ENCODE measurements around the gene GALNT7. TPM values are rescaled to one million over a fixed set of nuclear protein-coding genes. Genes with fewer than 3 reads are reported as not detected.

GALNT7 gene
- total and polyA plus RNA-seq, 4 donors: 0.65 to 13.0 (median 2.1) TPM

- no peaks in the 10 kb centered on the region for H3K36me3 ChIP-seq (ENCODE audit: control insufficient read depth in 4 of 4, insufficient read depth in 3 of 4, low read depth in 1 of 4, low read length in 3 of 4)
- 94% methylated on average over 3 of the region's 3 CpGs for WGBS
- no peak overlapping the region for H3K4me3 ChIP-seq (ENCODE audit: low read depth in 1 of 3, low read length in 3 of 3)
- H3K9ac ChIP-seq (ENCODE audit: low read depth in 1 of 2, low read length in 2 of 2): no peak overlapping the region
- H3K9me3 ChIP-seq (ENCODE audit: control insufficient read depth in 4 of 4, low read length in 3 of 4): no peaks in the 10 kb centered on the region
- DNase-seq (ENCODE audit: low spot score): no peak
- H3K4me1 ChIP-seq (ENCODE audit: control insufficient read depth in 4 of 4, insufficient read depth in 4 of 4, low read length in 3 of 4): no peaks in the 10 kb centered on the region
- TF ChIP-seq FOXA1 (IDR thresholded peaks at IDR 0.05): no peak
- no peak for TF ChIP-seq GABPA (IDR thresholded peaks at IDR 0.05 in 1 of 2, conservative IDR thresholded peaks at IDR 0.05 in 1 of 2)
- H3K27me3 ChIP-seq (ENCODE audit: control insufficient read depth in 4 of 4, insufficient read depth in 4 of 4, low read length in 3 of 4): no peaks in the 10 kb centered on the region
- H3K27ac ChIP-seq (ENCODE audit: low read depth in 1 of 2, low read length in 2 of 2): no peak overlapping the region
These were observed 194.1 kb downstream of the GALNT7 start for GRCh38 chr4:173362666-173363065.

DNA sequence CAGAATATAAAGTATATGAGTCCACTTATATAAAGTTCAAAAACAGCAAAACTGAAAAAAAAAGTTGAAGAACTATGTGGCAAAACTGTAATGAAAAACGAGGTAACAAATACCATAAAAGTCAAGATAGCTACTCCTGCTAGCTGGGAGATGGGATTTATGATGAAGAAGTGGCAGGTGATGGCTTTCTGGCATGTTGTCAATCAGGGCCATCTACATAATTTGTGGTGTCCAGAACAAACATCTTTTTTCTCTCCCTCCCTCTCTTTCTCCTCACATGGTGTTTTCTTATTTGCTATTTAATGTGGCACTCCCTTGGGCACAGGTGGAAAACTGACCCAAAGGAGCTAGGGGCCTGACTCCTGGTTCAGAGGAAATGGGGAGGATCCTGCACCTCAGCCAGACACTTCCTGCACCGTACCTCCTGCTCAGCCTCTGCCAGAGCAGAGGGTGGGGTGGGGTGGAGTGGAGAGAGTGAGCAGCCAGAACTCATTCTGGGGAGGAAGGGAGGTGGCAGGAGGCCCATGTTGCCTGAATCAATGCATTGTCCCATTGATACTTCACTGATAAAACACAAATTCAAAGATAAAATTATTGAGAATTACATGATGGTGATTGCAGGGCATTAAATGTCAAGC, 196.9 kb downstream of the GALNT7 start:
- H3K27ac ChIP-seq (ENCODE audit: low read depth in 1 of 2, low read length in 2 of 2): no peak overlapping the region
- DNase-seq (ENCODE audit: low spot score): no peak

GRCh38 chr4:173367285-173367684, 198.7 kb downstream of the GALNT7 start:
- Histone ChIP-seq H3K9ac (ENCODE audit: low read depth in 1 of 2, low read length in 2 of 2) (no peak overlapping the region), H3K27ac (ENCODE audit: low read depth in 1 of 2, low read length in 2 of 2) (no peak overlapping the region), H3K36me3 (ENCODE audit: control insufficient read depth in 4 of 4, insufficient read depth in 3 of 4, low read depth in 1 of 4, low read length in 3 of 4) (no peaks in the 10 kb centered on the region), H3K4me3 (ENCODE audit: low read depth in 1 of 3, low read length in 3 of 3) (no peak overlapping the region), H3K4me1 (ENCODE audit: control insufficient read depth in 4 of 4, insufficient read depth in 4 of 4, low read length in 3 of 4) (peaks cover 0 to 7% (median 2%) of the 10 kb centered on the region in 4 donors), H3K9me3 (ENCODE audit: control insufficient read depth in 4 of 4, low read length in 3 of 4) (no peaks in the 10 kb centered on the region), H3K27me3 (ENCODE audit: control insufficient read depth in 4 of 4, insufficient read depth in 4 of 4, low read length in 3 of 4) (no peaks in the 10 kb centered on the region)
- no peak for DNase-seq (ENCODE audit: low spot score)
- TF ChIP-seq, protein P1, sequence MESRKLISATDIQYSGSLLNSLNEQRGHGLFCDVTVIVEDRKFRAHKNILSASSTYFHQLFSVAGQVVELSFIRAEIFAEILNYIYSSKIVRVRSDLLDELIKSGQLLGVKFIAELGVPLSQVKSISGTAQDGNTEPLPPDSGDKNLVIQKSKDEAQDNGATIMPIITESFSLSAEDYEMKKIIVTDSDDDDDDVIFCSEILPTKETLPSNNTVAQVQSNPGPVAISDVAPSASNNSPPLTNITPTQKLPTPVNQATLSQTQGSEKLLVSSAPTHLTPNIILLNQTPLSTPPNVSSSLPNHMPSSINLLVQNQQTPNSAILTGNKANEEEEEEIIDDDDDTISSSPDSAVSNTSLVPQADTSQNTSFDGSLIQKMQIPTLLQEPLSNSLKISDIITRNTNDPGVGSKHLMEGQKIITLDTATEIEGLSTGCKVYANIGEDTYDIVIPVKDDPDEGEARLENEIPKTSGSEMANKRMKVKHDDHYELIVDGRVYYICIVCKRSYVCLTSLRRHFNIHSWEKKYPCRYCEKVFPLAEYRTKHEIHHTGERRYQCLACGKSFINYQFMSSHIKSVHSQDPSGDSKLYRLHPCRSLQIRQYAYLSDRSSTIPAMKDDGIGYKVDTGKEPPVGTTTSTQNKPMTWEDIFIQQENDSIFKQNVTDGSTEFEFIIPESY (IDR thresholded peaks at IDR 0.05): no peak
- TF ChIP-seq FOXA1 (IDR thresholded peaks at IDR 0.05) (no peak), RAD21 (IDR thresholded peaks at IDR 0.05) (no peak), TAF1 (conservative IDR thresholded peaks at IDR 0.05) (no peak), EGR1 (IDR thresholded peaks at IDR 0.05; ENCODE audit: low read depth in 2 of 2) (no peak), MAX (IDR thresholded peaks at IDR 0.05) (no peak), RXRA (IDR thresholded peaks at IDR 0.05) (no peak), SP1 (IDR thresholded peaks at IDR 0.05) (no peak), GABPA (IDR thresholded peaks at IDR 0.05 in 1 of 2, conservative IDR thresholded peaks at IDR 0.05 in 1 of 2) (no peak), HNF4A (conservative IDR thresholded peaks at IDR 0.05) (no peak), REST (IDR thresholded peaks at IDR 0.05) (no peak), JUND (IDR thresholded peaks at IDR 0.05) (no peak)
- TF ChIP-seq, protein P2, sequence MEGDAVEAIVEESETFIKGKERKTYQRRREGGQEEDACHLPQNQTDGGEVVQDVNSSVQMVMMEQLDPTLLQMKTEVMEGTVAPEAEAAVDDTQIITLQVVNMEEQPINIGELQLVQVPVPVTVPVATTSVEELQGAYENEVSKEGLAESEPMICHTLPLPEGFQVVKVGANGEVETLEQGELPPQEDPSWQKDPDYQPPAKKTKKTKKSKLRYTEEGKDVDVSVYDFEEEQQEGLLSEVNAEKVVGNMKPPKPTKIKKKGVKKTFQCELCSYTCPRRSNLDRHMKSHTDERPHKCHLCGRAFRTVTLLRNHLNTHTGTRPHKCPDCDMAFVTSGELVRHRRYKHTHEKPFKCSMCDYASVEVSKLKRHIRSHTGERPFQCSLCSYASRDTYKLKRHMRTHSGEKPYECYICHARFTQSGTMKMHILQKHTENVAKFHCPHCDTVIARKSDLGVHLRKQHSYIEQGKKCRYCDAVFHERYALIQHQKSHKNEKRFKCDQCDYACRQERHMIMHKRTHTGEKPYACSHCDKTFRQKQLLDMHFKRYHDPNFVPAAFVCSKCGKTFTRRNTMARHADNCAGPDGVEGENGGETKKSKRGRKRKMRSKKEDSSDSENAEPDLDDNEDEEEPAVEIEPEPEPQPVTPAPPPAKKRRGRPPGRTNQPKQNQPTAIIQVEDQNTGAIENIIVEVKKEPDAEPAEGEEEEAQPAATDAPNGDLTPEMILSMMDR (IDR thresholded peaks at IDR 0.05; ENCODE audit: low read depth, low read length, missing input control): no peak

More for the DNA sequence above, 196.9 kb downstream of the GALNT7 start:
- no peaks in the 10 kb centered on the region for H3K9me3 ChIP-seq (ENCODE audit: control insufficient read depth in 4 of 4, low read length in 3 of 4)
- no peaks in the 10 kb centered on the region for H3K36me3 ChIP-seq (ENCODE audit: control insufficient read depth in 4 of 4, insufficient read depth in 3 of 4, low read depth in 1 of 4, low read length in 3 of 4)
- H3K4me3 ChIP-seq (ENCODE audit: low read depth in 1 of 3, low read length in 3 of 3): no peak overlapping the region
- no peak for TF ChIP-seq NR2F2 (IDR thresholded peaks at IDR 0.05)
- TF ChIP-seq, protein P1 (IDR thresholded peaks at IDR 0.05): no peak
- TF ChIP-seq SP1 (IDR thresholded peaks at IDR 0.05): no peak
- no peak for TF ChIP-seq YY1 (IDR thresholded peaks at IDR 0.05)
- no peak for TF ChIP-seq ATF3 (IDR thresholded peaks at IDR 0.05)
- no peak for TF ChIP-seq HNF4A (conservative IDR thresholded peaks at IDR 0.05)
- TF ChIP-seq FOXA1 (IDR thresholded peaks at IDR 0.05): no peak
- H3K9ac ChIP-seq (ENCODE audit: low read depth in 1 of 2, low read length in 2 of 2): no peak overlapping the region
- WGBS: 41% methylated on average over 2 of the region's 2 CpGs
- no peaks in the 10 kb centered on the region for H3K27me3 ChIP-seq (ENCODE audit: control insufficient read depth in 4 of 4, insufficient read depth in 4 of 4, low read length in 3 of 4)
- peaks cover 0 to 7% (median 2%) of the 10 kb centered on the region in 4 donors for H3K4me1 ChIP-seq (ENCODE audit: control insufficient read depth in 4 of 4, insufficient read depth in 4 of 4, low read length in 3 of 4)
